H9 (cell line): ENCODE results near the gene INSL3. TPM values are rescaled to one million over a fixed set of nuclear protein-coding genes. Genes with fewer than 3 reads are reported as not detected.

Source experiments
- DNase-seq: peaks from one replicate; pipeline ENCODE4 v3.0.0-alpha.2; 2017
- H2AFZ ChIP-seq: one replicate; pipeline ENCODE4 v1.6.1; 2013; ENCODE audit warnings: mild to moderate bottlenecking, low read length, control low read depth, moderate library complexity
- H2AK5ac ChIP-seq: 2 replicates; pipeline ENCODE4 v1.6.1; 2013; ENCODE audit warnings: low read length, control low read depth, mixed read lengths; ENCODE audit not compliant: insufficient read length
- H2BK120ac ChIP-seq: one replicate; pipeline ENCODE4 v1.6.1; 2013; ENCODE audit warnings: low read depth, mild to moderate bottlenecking, low read length, control low read depth, inconsistent platforms; ENCODE audit not compliant: poor library complexity, severe bottlenecking
- H2BK12ac ChIP-seq: 2 replicates; pipeline ENCODE4 v1.6.1; 2013; ENCODE audit warnings: low read length, control low read depth, mixed read lengths, low read depth; ENCODE audit not compliant: insufficient read length
- H2BK15ac ChIP-seq: 2 replicates; pipeline ENCODE4 v1.6.1; 2013; ENCODE audit warnings: low read depth, low read length, control low read depth
- H2BK20ac ChIP-seq: one replicate; pipeline ENCODE4 v1.6.1; 2013; ENCODE audit warnings: low read depth, mild to moderate bottlenecking, low read length, control low read depth, inconsistent platforms; ENCODE audit not compliant: poor library complexity, severe bottlenecking
- H2BK5ac ChIP-seq: 2 replicates; pipeline ENCODE4 v1.6.1; 2013; ENCODE audit warnings: low read length, control low read depth, mixed read lengths; ENCODE audit not compliant: insufficient read length
- H3K14ac ChIP-seq: 2 replicates; pipeline ENCODE4 v1.6.1; 2013; ENCODE audit warnings: low read length, control low read depth; ENCODE audit not compliant: insufficient read depth
- H3K18ac ChIP-seq: 2 replicates; pipeline ENCODE4 v1.6.1; 2013; ENCODE audit warnings: low read depth, mild to moderate bottlenecking, mixed read lengths, low read length, control low read depth; ENCODE audit not compliant: insufficient read length
- H3K23ac ChIP-seq: 2 replicates; pipeline ENCODE4 v1.6.1; 2013; ENCODE audit warnings: low read length, control low read depth, mixed read lengths, low read depth; ENCODE audit not compliant: insufficient read length
- H3K23me2 ChIP-seq: 2 replicates; pipeline ENCODE4 v1.6.1; 2013; ENCODE audit warnings: low read depth, mild to moderate bottlenecking, mixed read lengths, low read length, control low read depth; ENCODE audit not compliant: insufficient read length, poor library complexity, severe bottlenecking
- H3K27ac ChIP-seq: 2 replicates; pipeline ENCODE4 v1.5.1; 2013; ENCODE audit warnings: low read length, control low read depth, mixed read lengths, low read depth; ENCODE audit not compliant: insufficient read length
- H3K27me3 ChIP-seq: 2 replicates; pipeline ENCODE4 v1.6.1; 2013; ENCODE audit warnings: low read length, control low read depth, inconsistent platforms; ENCODE audit not compliant: insufficient read depth
- H3K4ac ChIP-seq: 2 replicates; pipeline ENCODE4 v1.6.1; 2013; ENCODE audit warnings: low read depth, mild to moderate bottlenecking, control low read depth, inconsistent platforms, low read length, moderate library complexity
- H3K4me1 ChIP-seq: 2 replicates; pipeline ENCODE4 v1.6.1; 2013; ENCODE audit warnings: low read length, control low read depth, inconsistent platforms; ENCODE audit not compliant: insufficient read depth
- H3K4me2 ChIP-seq: 2 replicates; pipeline ENCODE4 v1.6.1; 2013; ENCODE audit warnings: low read length, control low read depth, mixed read lengths; ENCODE audit not compliant: insufficient read length, insufficient read depth
- H3K56ac ChIP-seq: 2 replicates; pipeline ENCODE4 v1.6.1; 2013; ENCODE audit warnings: low read depth, mild to moderate bottlenecking, mixed read lengths, low read length, control low read depth; ENCODE audit not compliant: insufficient read length
- H3K79me1 ChIP-seq: 2 replicates; pipeline ENCODE4 v1.6.1; 2013; ENCODE audit warnings: low read depth, mild to moderate bottlenecking, moderate library complexity, low read length, control low read depth, inconsistent platforms; ENCODE audit not compliant: insufficient read depth, poor library complexity, severe bottlenecking
- H3K79me2 ChIP-seq: 2 replicates; pipeline ENCODE4 v1.6.1; 2013; ENCODE audit warnings: low read length, control low read depth, inconsistent platforms; ENCODE audit not compliant: insufficient read depth
- H3K9ac ChIP-seq: 2 replicates; pipeline ENCODE4 v1.6.1; 2013; ENCODE audit warnings: low read length, control low read depth, mixed read lengths; ENCODE audit not compliant: insufficient read length; ENCODE audit errors: extremely low read depth
- H3K9me3 ChIP-seq: one replicate; pipeline ENCODE4 v1.6.1; 2013; ENCODE audit warnings: low read depth, low read length, inconsistent platforms; ENCODE audit not compliant: control insufficient read depth
- H3T11ph ChIP-seq: one replicate; pipeline ENCODE4 v1.6.1; 2013; ENCODE audit warnings: mild to moderate bottlenecking, low read length, control low read depth, inconsistent platforms
- H4K20me1 ChIP-seq: one replicate; pipeline ENCODE4 v1.6.1; 2013; ENCODE audit not compliant: control insufficient read depth, insufficient read length, insufficient read depth
- H4K5ac ChIP-seq: 2 replicates; pipeline ENCODE4 v1.6.1; 2013; ENCODE audit warnings: low read depth, mild to moderate bottlenecking, mixed read lengths, low read length, control low read depth; ENCODE audit not compliant: insufficient read length
- H4K8ac ChIP-seq: replicated peaks from 2 replicates; pipeline ENCODE4 v1.6.1; 2013; ENCODE audit warnings: low read length, control low read depth, mixed read lengths, low read depth; ENCODE audit not compliant: insufficient read length
- H4K91ac ChIP-seq: 2 replicates; pipeline ENCODE4 v1.6.1; 2013; ENCODE audit warnings: low read depth, mild to moderate bottlenecking, moderate library complexity, mixed read lengths, low read length, control low read depth; ENCODE audit not compliant: insufficient read length
- H3K27ac Mint-ChIP-seq, 3 experiments: 2 replicates in 2 of 3; 3 replicates in 1 of 3; pipeline ENCODE4 v1.8.0; 2020 to 2021; ENCODE audit warnings: mixed read lengths in 3 of 3, mild to moderate bottlenecking in 1 of 3, moderate library complexity in 1 of 3
- H3K27me3 Mint-ChIP-seq: 2 replicates; pipeline ENCODE4 v1.8.0; 2021; ENCODE audit warnings: low read depth, mild to moderate bottlenecking, moderate library complexity, mixed read lengths
- H3K36me3 Mint-ChIP-seq, 3 experiments: 2 replicates in 2 of 3; 3 replicates in 1 of 3; pipeline ENCODE4 v1.8.0; 2020 to 2021; ENCODE audit warnings: low read depth in 3 of 3, mixed read lengths in 3 of 3; ENCODE audit not compliant: insufficient read depth in 1 of 3
- H3K4me1 Mint-ChIP-seq, 2 experiments: 2 replicates each; pipeline ENCODE4 v1.8.0; 2020; ENCODE audit warnings: mixed read lengths in 2 of 2
- H3K4me3 Mint-ChIP-seq, 2 experiments: 2 replicates in 1 of 2; 3 replicates in 1 of 2; pipeline ENCODE4 v1.8.0; 2020 to 2021; ENCODE audit warnings: mild to moderate bottlenecking in 2 of 2, mixed read lengths in 2 of 2, moderate library complexity in 1 of 2
- H3K9me3 Mint-ChIP-seq, 2 experiments: 2 replicates in 1 of 2; 3 replicates in 1 of 2; pipeline ENCODE4 v1.8.0; 2020; ENCODE audit warnings: mild to moderate bottlenecking in 2 of 2, mixed read lengths in 2 of 2, moderate library complexity in 1 of 2
- WGBS: extraction: QIAGEN DNeasy Blood & Tissue Kit; methylation state at CpG from one replicate; pipeline ENCODE4 v1.1.7; 2013; ENCODE audit warnings: missing lambda C conversion rate, low lambda C conversion rate, mixed read lengths; ENCODE audit not compliant: insufficient read length; ENCODE audit errors: extremely low coverage; 5-methylcytosine and 5-hydroxymethylcytosine counted together
- total RNA-seq: library from RNA; stranded (reverse); gene quantifications from 2 replicates; pipeline ENCODE4 v1.2.1, GENCODE V29; 2021
- TF ChIP-seq, protein P1 (sequence below): fragments of 200-600 bp; sonication (generic); conservative IDR thresholded peaks from 3 replicates; pipeline ENCODE4 v1.8.0; 2021; ENCODE audit warnings: antibody characterized with exemption, mild to moderate bottlenecking

INSL3 gene
- total RNA-seq, 1 experiment from 2014 or later, result 0.63 TPM

DNA sequence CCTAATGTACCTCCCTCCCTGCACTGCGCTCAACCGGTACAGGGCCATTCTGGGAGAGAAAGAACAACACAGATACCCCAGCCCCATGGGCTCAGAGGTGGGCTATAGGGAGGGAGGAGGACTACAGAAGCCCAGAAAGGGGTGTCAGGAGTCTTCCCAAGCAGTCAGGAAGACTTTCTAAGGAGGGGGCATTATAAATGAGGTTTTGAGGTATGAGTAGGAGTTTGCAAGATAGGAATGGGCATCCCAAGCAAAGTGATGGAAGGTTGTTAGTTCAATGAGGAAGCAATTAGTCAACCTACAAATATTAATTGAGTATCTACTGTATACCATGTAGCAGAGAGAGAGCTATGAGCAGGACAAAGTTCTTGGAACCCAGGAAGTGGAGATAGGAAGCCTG lies 32.7 kb downstream of the INSL3 start:
- TF ChIP-seq, protein P1, sequence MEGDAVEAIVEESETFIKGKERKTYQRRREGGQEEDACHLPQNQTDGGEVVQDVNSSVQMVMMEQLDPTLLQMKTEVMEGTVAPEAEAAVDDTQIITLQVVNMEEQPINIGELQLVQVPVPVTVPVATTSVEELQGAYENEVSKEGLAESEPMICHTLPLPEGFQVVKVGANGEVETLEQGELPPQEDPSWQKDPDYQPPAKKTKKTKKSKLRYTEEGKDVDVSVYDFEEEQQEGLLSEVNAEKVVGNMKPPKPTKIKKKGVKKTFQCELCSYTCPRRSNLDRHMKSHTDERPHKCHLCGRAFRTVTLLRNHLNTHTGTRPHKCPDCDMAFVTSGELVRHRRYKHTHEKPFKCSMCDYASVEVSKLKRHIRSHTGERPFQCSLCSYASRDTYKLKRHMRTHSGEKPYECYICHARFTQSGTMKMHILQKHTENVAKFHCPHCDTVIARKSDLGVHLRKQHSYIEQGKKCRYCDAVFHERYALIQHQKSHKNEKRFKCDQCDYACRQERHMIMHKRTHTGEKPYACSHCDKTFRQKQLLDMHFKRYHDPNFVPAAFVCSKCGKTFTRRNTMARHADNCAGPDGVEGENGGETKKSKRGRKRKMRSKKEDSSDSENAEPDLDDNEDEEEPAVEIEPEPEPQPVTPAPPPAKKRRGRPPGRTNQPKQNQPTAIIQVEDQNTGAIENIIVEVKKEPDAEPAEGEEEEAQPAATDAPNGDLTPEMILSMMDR, result no peak
- H3K23me2 ChIP-seq, result no peaks in the 10 kb centered on the region
- no peak overlapping the region for H3K4me2 ChIP-seq
- peaks cover 8 to 12% (median 9%) of the 10 kb centered on the region in 3 experiments; a peak in 5 of 7 replicates for H3K36me3 Mint-ChIP-seq
- peaks cover 2% of the 10 kb centered on the region for H3K27me3 Mint-ChIP-seq
- DNase-seq, result no peak
- no peaks in the 10 kb centered on the region for H3K27me3 ChIP-seq
- no peaks in the 10 kb centered on the region for H3K9me3 ChIP-seq
- no peak overlapping the region for H3T11ph ChIP-seq
- H3K9ac ChIP-seq, result no peak overlapping the region
- H2BK15ac ChIP-seq, result no peak overlapping the region
- no peak overlapping the region for H2BK5ac ChIP-seq
- no peak overlapping the region for H3K4ac ChIP-seq
- no peak overlapping the region for H3K14ac ChIP-seq
- H4K20me1 ChIP-seq, result no peaks in the 10 kb centered on the region
- no peak overlapping the region for H3K27ac ChIP-seq
- H3K79me2 ChIP-seq, result no peaks in the 10 kb centered on the region
- no peak overlapping the region for H3K4me3 Mint-ChIP-seq
- H2BK12ac ChIP-seq, result no peak overlapping the region
- H3K79me1 ChIP-seq, result no peaks in the 10 kb centered on the region
- WGBS, result no CpG with 5 or more reads among the region's 2 CpGs
- H2AFZ ChIP-seq, result no peak overlapping the region
- no peak overlapping the region for H3K23ac ChIP-seq
- H4K91ac ChIP-seq, result no peak overlapping the region
- H3K4me1 ChIP-seq, result no peaks in the 10 kb centered on the region
- H3K56ac ChIP-seq, result no peak overlapping the region
- no peak overlapping the region for H2BK20ac ChIP-seq
- H3K27ac Mint-ChIP-seq, result no peak overlapping the region
- H4K5ac ChIP-seq, result no peak overlapping the region
- no peak overlapping the region for H3K18ac ChIP-seq
- peaks cover 5 to 12% of the 10 kb centered on the region in 2 experiments for H3K4me1 Mint-ChIP-seq
- no peak overlapping the region for H4K8ac ChIP-seq
- H2AK5ac ChIP-seq, result no peak overlapping the region
- H2BK120ac ChIP-seq, result no peak overlapping the region
- H3K9me3 Mint-ChIP-seq, result no peaks in the 10 kb centered on the region
